ENCODE results near the gene MOV10.
"Not testable (repeated sequence)": the region's sequence is repeated elsewhere in the genome, so short reads cannot be mapped to it uniquely, and the experiment has no call there.

The MOV10 gene

GRCh38 chr1:112674440-112674985, at the start of gene MOV10:
Gene MOV10, plus strand, starts transcription at chr1:112674659. Its CDS starts 254 bp downstream, at chr1:112674913.
- FAIRE-seq = no peak

GRCh38 chr1:112625696-112626095, 48.8 kb upstream of the MOV10 start:
- no peak for FAIRE-seq

GRCh38 chr1:112626193-112626592, 48.3 kb upstream of the MOV10 start:
- no peak for FAIRE-seq

GRCh38 chr1:112626887-112627286, 47.6 kb upstream of the MOV10 start:
- FAIRE-seq = no peak

- no peak for FAIRE-seq
These were observed 45.9 kb upstream of the MOV10 start for GRCh38 chr1:112628516-112628915.

- FAIRE-seq = no peak
These were observed 45.2 kb upstream of the MOV10 start for GRCh38 chr1:112629256-112629655.

- no peak for FAIRE-seq
These were observed 40.8 kb upstream of the MOV10 start for GRCh38 chr1:112633628-112634027.

- FAIRE-seq = peak; percentile 45
These were observed 40.1 kb upstream of the MOV10 start for GRCh38 chr1:112634367-112634766.

GRCh38 chr1:112636056-112636455, 38.4 kb upstream of the MOV10 start:
- FAIRE-seq = peak; percentile 8

GRCh38 chr1:112636597-112637253, 37.7 kb upstream of the MOV10 start:
- no peak for FAIRE-seq

- FAIRE-seq = peak; percentile 78
These were observed 37.0 kb upstream of the MOV10 start for GRCh38 chr1:112637254-112638109.

GRCh38 chr1:112638110-112638428, 36.4 kb upstream of the MOV10 start:
- FAIRE-seq = no peak

- FAIRE-seq = not testable (repeated sequence)
These were observed 34.0 kb upstream of the MOV10 start for GRCh38 chr1:112640437-112640836.

- FAIRE-seq = no peak
These were observed 31.4 kb upstream of the MOV10 start for GRCh38 chr1:112643080-112643479.

GRCh38 chr1:112646225-112646624, 28.2 kb upstream of the MOV10 start:
- no peak for FAIRE-seq

- no peak for FAIRE-seq
These were observed 23.3 kb upstream of the MOV10 start for GRCh38 chr1:112651205-112651604.

GRCh38 chr1:112665857-112666256, 8.6 kb upstream of the MOV10 start:
- FAIRE-seq = no peak

GRCh38 chr1:112666946-112667345, 7.5 kb upstream of the MOV10 start:
- no peak for FAIRE-seq

GRCh38 chr1:112672009-112672408, 2.5 kb upstream of the MOV10 start:
- no peak for FAIRE-seq

GRCh38 chr1:112672842-112673241, 1.6 kb upstream of the MOV10 start:
- FAIRE-seq = no peak

GRCh38 chr1:112673592-112674439, 643 bp upstream of the MOV10 start:
- no peak for FAIRE-seq

- no peak for FAIRE-seq
These were observed 698 bp downstream of the MOV10 start for GRCh38 chr1:112674986-112675727.

All from endometrium (tissue), 2 donors.